GM18517 (cell line): ENCODE results near the gene RASSF7.
A peak's percentile ranks its signal among the peaks of the same experiment; 100 is the strongest.

ENCODE experiments used
- ATAC-seq: cut with Tn5 transposase; IDR thresholded peaks from one replicate; pipeline ENCODE4 v1.9.1; 2021; ENCODE audit warnings: mild to moderate bottlenecking, moderate library complexity; ENCODE audit not compliant: unreplicated experiment

Gene RASSF7

GRCh38 chr11:532527-532985 is 28.2 kb upstream of the RASSF7 start:
- no peak for ATAC-seq

GRCh38 chr11:532986-533585 is 27.7 kb upstream of the RASSF7 start:
- no peak for ATAC-seq

GRCh38 chr11:533586-534395 is 27.0 kb upstream of the RASSF7 start:
- no peak for ATAC-seq

- no peak for ATAC-seq
Observed at GRCh38 chr11:534396-535209, 26.2 kb upstream of the RASSF7 start.

GRCh38 chr11:535210-535518 is 25.6 kb upstream of the RASSF7 start:
- ATAC-seq, result peak; percentile 1

- ATAC-seq, result peak; percentile 53
Observed at GRCh38 chr11:535519-536454, 25.0 kb upstream of the RASSF7 start, which contains the start of gene HRAS. Gene HRAS (minus strand): TSS chr11:535576.

GRCh38 chr11:536841-537621 is 23.7 kb upstream of the RASSF7 start, which contains the start of gene LRRC56:
Gene LRRC56 (plus strand): TSS chr11:537527. CDS start chr11:540685, 3,158 bp downstream.
- peak; percentile 58 for ATAC-seq

- no peak for ATAC-seq
Observed at GRCh38 chr11:537622-538430, 22.9 kb upstream of the RASSF7 start.

- ATAC-seq, result no peak
Observed at GRCh38 chr11:538431-539051, 22.2 kb upstream of the RASSF7 start.

- no peak for ATAC-seq
Observed at GRCh38 chr11:539971-540481, 20.7 kb upstream of the RASSF7 start.

- ATAC-seq, result no peak
Observed at GRCh38 chr11:540583-541432, 20.0 kb upstream of the RASSF7 start.

- no peak for ATAC-seq
Observed at GRCh38 chr11:541433-541885, 19.3 kb upstream of the RASSF7 start.

GRCh38 chr11:544817-545166 is 16.0 kb upstream of the RASSF7 start:
- ATAC-seq, result no peak

- no peak for ATAC-seq
Observed at GRCh38 chr11:545171-545570, 15.6 kb upstream of the RASSF7 start.

GRCh38 chr11:548700-549603 is 11.8 kb upstream of the RASSF7 start:
- no peak for ATAC-seq

GRCh38 chr11:550021-550745 is 10.6 kb upstream of the RASSF7 start:
- ATAC-seq, result no peak
